ENCODE results near the gene ERVFRD-1. TPM values are rescaled to one million over a fixed set of nuclear protein-coding genes. Genes with fewer than 3 reads are reported as not detected.

Gene ERVFRD-1, protein sequence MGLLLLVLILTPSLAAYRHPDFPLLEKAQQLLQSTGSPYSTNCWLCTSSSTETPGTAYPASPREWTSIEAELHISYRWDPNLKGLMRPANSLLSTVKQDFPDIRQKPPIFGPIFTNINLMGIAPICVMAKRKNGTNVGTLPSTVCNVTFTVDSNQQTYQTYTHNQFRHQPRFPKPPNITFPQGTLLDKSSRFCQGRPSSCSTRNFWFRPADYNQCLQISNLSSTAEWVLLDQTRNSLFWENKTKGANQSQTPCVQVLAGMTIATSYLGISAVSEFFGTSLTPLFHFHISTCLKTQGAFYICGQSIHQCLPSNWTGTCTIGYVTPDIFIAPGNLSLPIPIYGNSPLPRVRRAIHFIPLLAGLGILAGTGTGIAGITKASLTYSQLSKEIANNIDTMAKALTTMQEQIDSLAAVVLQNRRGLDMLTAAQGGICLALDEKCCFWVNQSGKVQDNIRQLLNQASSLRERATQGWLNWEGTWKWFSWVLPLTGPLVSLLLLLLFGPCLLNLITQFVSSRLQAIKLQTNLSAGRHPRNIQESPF
- total RNA-seq, result not detected in 2 replicates
- long read RNA-seq, result 0 reads

GRCh38 chr6:11110921-11111768 lies at the start of gene ERVFRD-1:
ERVFRD-1 (minus strand) TSS chr6:11111725; CDS start chr6:11105310, 6,415 bp downstream.
- Mint-ChIP-seq H3K4me3 (ENCODE audit: unreplicated experiment) (no peak within 1 kb of the TSS), H3K27ac (ENCODE audit: unreplicated experiment) (peak within 1 kb of the TSS; percentile 16), H3K27me3 (ENCODE audit: unreplicated experiment) (no peaks in the 10 kb centered on the region), H3K36me3 (ENCODE audit: unreplicated experiment) (no peaks in the 10 kb centered on the region), H3K9me3 (ENCODE audit: unreplicated experiment) (no peaks in the 10 kb centered on the region), H3K4me1 (ENCODE audit: unreplicated experiment) (peaks cover 28% of the 10 kb centered on the region)
- no peak for TF ChIP-seq CTCF (IDR thresholded peaks at IDR 0.05)
- peak; percentile 63 for DNase-seq (ENCODE audit: extremely low spot score, unreplicated experiment)

DNA sequence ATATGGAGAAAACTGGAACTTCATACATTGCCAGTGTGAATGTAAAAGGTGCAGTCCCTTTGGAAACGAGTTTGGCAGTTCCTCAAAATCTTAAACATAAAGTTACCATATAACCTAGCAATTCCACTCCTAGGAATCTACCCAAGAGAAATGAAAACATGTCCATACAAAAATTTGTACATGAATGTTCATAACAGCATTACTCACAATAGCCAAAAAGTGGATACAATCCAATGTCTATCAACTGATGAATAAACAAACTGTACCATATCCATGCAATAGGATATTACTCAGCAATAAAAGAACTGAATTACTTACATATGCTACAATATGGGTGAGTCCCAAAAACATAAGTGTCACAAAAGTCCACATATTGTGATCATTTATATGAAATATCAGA lies 48.7 kb upstream of the ERVFRD-1 start:
- no peaks in the 10 kb centered on the region for H3K27me3 Mint-ChIP-seq (ENCODE audit: unreplicated experiment)
- DNase-seq (ENCODE audit: extremely low spot score, unreplicated experiment), result no peak
- no peak overlapping the region for H3K4me3 Mint-ChIP-seq (ENCODE audit: unreplicated experiment)
- no peak overlapping the region for H3K27ac Mint-ChIP-seq (ENCODE audit: unreplicated experiment)
- peaks cover 16% of the 10 kb centered on the region for H3K4me1 Mint-ChIP-seq (ENCODE audit: unreplicated experiment)
- no peak for TF ChIP-seq CTCF (IDR thresholded peaks at IDR 0.05)
- H3K36me3 Mint-ChIP-seq (ENCODE audit: unreplicated experiment), result peaks cover 2% of the 10 kb centered on the region
- no peaks in the 10 kb centered on the region for H3K9me3 Mint-ChIP-seq (ENCODE audit: unreplicated experiment)

DNA sequence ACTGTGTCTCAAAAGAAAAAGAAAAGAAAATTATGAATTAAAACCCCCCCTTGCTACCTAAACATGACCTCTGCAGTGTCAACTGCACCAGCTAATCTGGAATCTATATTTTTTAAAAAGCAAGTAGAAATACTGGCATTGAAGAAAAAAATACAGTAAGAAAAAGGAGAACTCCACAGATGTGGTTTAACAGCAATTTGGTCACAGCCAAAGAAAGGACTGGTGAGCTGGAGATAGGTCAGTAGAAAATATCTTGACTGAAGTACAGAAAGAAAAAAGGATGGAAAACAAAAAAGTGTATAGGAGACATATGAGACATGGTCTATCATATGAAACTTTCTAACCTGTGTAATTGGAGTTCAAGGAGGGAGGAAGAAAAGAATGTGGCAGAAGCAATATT lies 44.1 kb upstream of the ERVFRD-1 start:
- H3K4me3 Mint-ChIP-seq (ENCODE audit: unreplicated experiment), result no peak overlapping the region
- TF ChIP-seq CTCF (IDR thresholded peaks at IDR 0.05), result no peak
- no peaks in the 10 kb centered on the region for H3K27me3 Mint-ChIP-seq (ENCODE audit: unreplicated experiment)
- DNase-seq (ENCODE audit: extremely low spot score, unreplicated experiment), result no peak
- no peak overlapping the region for H3K27ac Mint-ChIP-seq (ENCODE audit: unreplicated experiment)
- H3K36me3 Mint-ChIP-seq (ENCODE audit: unreplicated experiment), result peaks cover 2% of the 10 kb centered on the region
- no peaks in the 10 kb centered on the region for H3K9me3 Mint-ChIP-seq (ENCODE audit: unreplicated experiment)
- peaks cover under 1% of the 10 kb centered on the region for H3K4me1 Mint-ChIP-seq (ENCODE audit: unreplicated experiment)

- no peaks in the 10 kb centered on the region for H3K27me3 Mint-ChIP-seq (ENCODE audit: unreplicated experiment)
- H3K4me3 Mint-ChIP-seq (ENCODE audit: unreplicated experiment), result no peak overlapping the region
- no peak for DNase-seq (ENCODE audit: extremely low spot score, unreplicated experiment)
- H3K27ac Mint-ChIP-seq (ENCODE audit: unreplicated experiment), result no peak overlapping the region
- peaks cover 3% of the 10 kb centered on the region for H3K9me3 Mint-ChIP-seq (ENCODE audit: unreplicated experiment)
- no peak for TF ChIP-seq CTCF (IDR thresholded peaks at IDR 0.05)
- H3K36me3 Mint-ChIP-seq (ENCODE audit: unreplicated experiment), result peaks cover 2% of the 10 kb centered on the region
- peaks cover 6% of the 10 kb centered on the region for H3K4me1 Mint-ChIP-seq (ENCODE audit: unreplicated experiment)
Measured at GRCh38 chr6:11153447-11153846, 41.9 kb upstream of the ERVFRD-1 start.

DNA sequence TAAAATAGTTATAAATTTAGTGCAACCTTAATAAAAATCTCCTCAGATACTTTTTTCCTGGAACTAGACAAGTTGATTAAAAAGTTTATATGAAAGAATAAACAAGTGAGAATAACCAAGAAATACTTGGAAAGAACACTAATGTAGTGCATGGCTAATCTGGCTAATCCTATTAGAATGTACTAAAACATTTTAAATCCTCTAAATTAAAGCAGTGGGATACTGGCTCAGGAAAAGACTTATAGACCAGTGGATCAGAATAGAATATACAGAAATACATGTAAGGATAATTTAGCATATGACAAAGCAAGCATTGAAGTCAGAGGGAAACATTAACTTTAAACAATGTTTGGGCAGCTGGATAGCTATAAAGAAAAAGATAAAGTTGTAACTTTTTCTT lies 41.1 kb upstream of the ERVFRD-1 start:
- no peak for DNase-seq (ENCODE audit: extremely low spot score, unreplicated experiment)
- no peak for TF ChIP-seq CTCF (IDR thresholded peaks at IDR 0.05)
- no peaks in the 10 kb centered on the region for H3K27me3 Mint-ChIP-seq (ENCODE audit: unreplicated experiment)
- peaks cover 6% of the 10 kb centered on the region for H3K4me1 Mint-ChIP-seq (ENCODE audit: unreplicated experiment)
- peaks cover 2% of the 10 kb centered on the region for H3K36me3 Mint-ChIP-seq (ENCODE audit: unreplicated experiment)
- H3K9me3 Mint-ChIP-seq (ENCODE audit: unreplicated experiment), result peaks cover 3% of the 10 kb centered on the region
- H3K27ac Mint-ChIP-seq (ENCODE audit: unreplicated experiment), result no peak overlapping the region
- H3K4me3 Mint-ChIP-seq (ENCODE audit: unreplicated experiment), result no peak overlapping the region

All from osteocyte (in vitro differentiated cells).